Measurements from ENCODE around the gene RAB11FIP3. TPM values are rescaled to one million over a fixed set of nuclear protein-coding genes. Genes with fewer than 3 reads are reported as not detected.

Gene RAB11FIP3
- total RNA-seq, 2 donors from 2014 or later = 62.7 to 68.9 TPM

- TF ChIP-seq CTCF (conservative IDR thresholded peaks at IDR 0.05) = no peak
- Histone ChIP-seq H3K4me3 (ENCODE audit: low read length) (no peak overlapping the region), H3K4me1 (ENCODE audit: control insufficient read depth, insufficient read depth, low read length) (no peaks in the 10 kb centered on the region), H3K27ac (ENCODE audit: low read depth, low read length) (no peak overlapping the region), H3K27me3 (ENCODE audit: control insufficient read depth, insufficient read depth, low read length, poor library complexity, severe bottlenecking) (no peaks in the 10 kb centered on the region), H3K9me3 (ENCODE audit: control insufficient read depth, low read length) (no peaks in the 10 kb centered on the region), H3K36me3 (ENCODE audit: control insufficient read depth, insufficient read depth, low read length) (peaks cover 3% of the 10 kb centered on the region), H3K9ac (ENCODE audit: extremely low read depth, low read length, poor library complexity, severe bottlenecking) (no peak overlapping the region)
- WGBS, 2 experiments (ENCODE audit: insufficient coverage in 1 of 2, insufficient read length in 1 of 2) = 85 to 87% methylated on average over 6 of the region's 6 CpGs
- DNase-seq = no peak
- H3K4me3 Mint-ChIP-seq = no peak overlapping the region
- H3K4me1 Mint-ChIP-seq = no peaks in the 10 kb centered on the region
- no peaks in the 10 kb centered on the region for H3K27me3 Mint-ChIP-seq (ENCODE audit: insufficient read depth)
- H3K9me3 Mint-ChIP-seq = no peaks in the 10 kb centered on the region
- H3K36me3 Mint-ChIP-seq (ENCODE audit: low read depth) = peaks cover 22% of the 10 kb centered on the region
- peak overlapping the region; percentile 41 for H3K27ac Mint-ChIP-seq
These were observed 82.5 kb downstream of the RAB11FIP3 start for GRCh38 chr16:507996-508395.

- no peaks in the 10 kb centered on the region for H3K4me1 ChIP-seq (ENCODE audit: control insufficient read depth, insufficient read depth, low read length)
- no peak for TF ChIP-seq CTCF (conservative IDR thresholded peaks at IDR 0.05)
- H3K4me3 ChIP-seq (ENCODE audit: low read length) = no peak overlapping the region
- 94% methylated on average over 17 to 18 of the region's 18 CpGs for WGBS, 2 experiments (ENCODE audit: insufficient coverage in 1 of 2, insufficient read length in 1 of 2)
- peak overlapping the region; percentile 32 for H3K27ac ChIP-seq (ENCODE audit: low read depth, low read length)
- no peaks in the 10 kb centered on the region for H3K27me3 Mint-ChIP-seq (ENCODE audit: insufficient read depth)
- no peaks in the 10 kb centered on the region for H3K4me1 Mint-ChIP-seq
- DNase-seq = no peak
- peaks cover 3% of the 10 kb centered on the region for H3K36me3 ChIP-seq (ENCODE audit: control insufficient read depth, insufficient read depth, low read length)
- no peak overlapping the region for H3K4me3 Mint-ChIP-seq
- peaks cover 26% of the 10 kb centered on the region for H3K36me3 Mint-ChIP-seq (ENCODE audit: low read depth)
- no peaks in the 10 kb centered on the region for H3K27me3 ChIP-seq (ENCODE audit: control insufficient read depth, insufficient read depth, low read length, poor library complexity, severe bottlenecking)
- no peaks in the 10 kb centered on the region for H3K9me3 Mint-ChIP-seq
- peak overlapping the region; percentile 19 for H3K27ac Mint-ChIP-seq
- H3K9ac ChIP-seq (ENCODE audit: extremely low read depth, low read length, poor library complexity, severe bottlenecking) = no peak overlapping the region
- no peaks in the 10 kb centered on the region for H3K9me3 ChIP-seq (ENCODE audit: control insufficient read depth, low read length)
These were observed 83.7 kb downstream of the RAB11FIP3 start for GRCh38 chr16:508884-509736.

GRCh38 chr16:510066-510825 lies 84.8 kb downstream of the RAB11FIP3 start:
- Mint-ChIP-seq H3K4me3 (no peak overlapping the region), H3K36me3 (ENCODE audit: low read depth) (peaks cover 32% of the 10 kb centered on the region), H3K4me1 (no peaks in the 10 kb centered on the region), H3K27me3 (ENCODE audit: insufficient read depth) (no peaks in the 10 kb centered on the region), H3K27ac (no peak overlapping the region), H3K9me3 (no peaks in the 10 kb centered on the region)
- Histone ChIP-seq H3K4me1 (ENCODE audit: control insufficient read depth, insufficient read depth, low read length) (no peaks in the 10 kb centered on the region), H3K27me3 (ENCODE audit: control insufficient read depth, insufficient read depth, low read length, poor library complexity, severe bottlenecking) (no peaks in the 10 kb centered on the region), H3K27ac (ENCODE audit: low read depth, low read length) (no peak overlapping the region), H3K9ac (ENCODE audit: extremely low read depth, low read length, poor library complexity, severe bottlenecking) (no peak overlapping the region), H3K4me3 (ENCODE audit: low read length) (no peak overlapping the region), H3K36me3 (ENCODE audit: control insufficient read depth, insufficient read depth, low read length) (peaks cover 5% of the 10 kb centered on the region), H3K9me3 (ENCODE audit: control insufficient read depth, low read length) (no peaks in the 10 kb centered on the region)
- WGBS, 2 experiments (ENCODE audit: insufficient coverage in 1 of 2, insufficient read length in 1 of 2) = 96% methylated on average over 20 to 35 of the region's 35 CpGs
- TF ChIP-seq CTCF (conservative IDR thresholded peaks at IDR 0.05) = no peak
- DNase-seq = no peak
